OCI-LY3 (cell line): ENCODE measurements around the gene HCN3.
A peak's percentile ranks its signal among the peaks of the same experiment; 100 is the strongest.

ENCODE experiments used
- CTCF ChIP-seq: fragments of 200-600, 300-600 bp; sonication (generic); IDR thresholded peaks from 2 replicates; pipeline ENCODE4 v1.5.1; 2014; ENCODE audit warnings: antibody characterized with exemption, low read length, low read depth
- EZH2phosphoT487 ChIP-seq: fragments of 200-600 bp; shearing (Covaris generic); IDR thresholded peaks from 2 replicates; pipeline ENCODE4 v1.6.1; 2018; ENCODE audit warnings: antibody characterized with exemption, mixed run types, low read depth

- TF ChIP-seq CTCF, result peak; percentile 93
- TF ChIP-seq EZH2phosphoT487, result no peak
Measured at GRCh38 chr1:155322953-155323728, 45.9 kb downstream of the HCN3 start.
